Astrocyte of the spinal cord (primary cell): ENCODE data around the gene MCM7.

ENCODE experiments used
- DNase-seq: peaks from one replicate; pipeline ENCODE4 v3.0.0; 2011; ENCODE audit warnings: low read depth, low spot score
- H3K4me3 ChIP-seq: 2 replicates; pipeline ENCODE4 v1.5.1; 2011; ENCODE audit warnings: low read depth, mild to moderate bottlenecking, low read length, moderate library complexity
- in situ Hi-C: cut with HindIII; loops from 2 replicates; pipeline ENCODE4 v1.10.0; 2017; ENCODE audit warnings: low sequenced_read_pairs
- TF ChIP-seq, protein P1 (sequence below): IDR thresholded peaks from 2 replicates; pipeline ENCODE4 v1.5.1; 2012; ENCODE audit warnings: low read depth, mild to moderate bottlenecking, low read length, inconsistent platforms

MCM7 gene

DNA sequence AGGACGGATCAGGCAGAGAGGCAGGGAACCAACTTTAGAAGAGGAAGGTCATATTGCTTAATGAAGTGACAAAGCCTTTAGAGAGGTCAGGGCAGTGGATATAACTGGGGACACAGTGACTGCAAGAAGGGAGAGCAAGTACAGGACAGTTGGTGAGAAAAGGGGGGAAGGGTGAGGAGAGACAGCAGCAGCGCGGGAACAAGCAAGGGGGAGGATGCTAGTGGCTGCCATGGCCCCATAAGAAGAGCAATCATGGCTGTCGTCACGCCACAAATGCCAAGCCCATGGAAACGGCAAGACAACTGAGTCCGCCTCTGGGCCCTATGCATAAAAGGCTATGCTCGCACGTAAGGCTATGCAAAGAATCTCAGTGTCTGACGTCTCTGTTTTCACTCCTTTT, 28.7 kb downstream of the MCM7 start:
- H3K4me3 ChIP-seq, result no peak overlapping the region
- DNase-seq, result no peak
- TF ChIP-seq, protein P1, sequence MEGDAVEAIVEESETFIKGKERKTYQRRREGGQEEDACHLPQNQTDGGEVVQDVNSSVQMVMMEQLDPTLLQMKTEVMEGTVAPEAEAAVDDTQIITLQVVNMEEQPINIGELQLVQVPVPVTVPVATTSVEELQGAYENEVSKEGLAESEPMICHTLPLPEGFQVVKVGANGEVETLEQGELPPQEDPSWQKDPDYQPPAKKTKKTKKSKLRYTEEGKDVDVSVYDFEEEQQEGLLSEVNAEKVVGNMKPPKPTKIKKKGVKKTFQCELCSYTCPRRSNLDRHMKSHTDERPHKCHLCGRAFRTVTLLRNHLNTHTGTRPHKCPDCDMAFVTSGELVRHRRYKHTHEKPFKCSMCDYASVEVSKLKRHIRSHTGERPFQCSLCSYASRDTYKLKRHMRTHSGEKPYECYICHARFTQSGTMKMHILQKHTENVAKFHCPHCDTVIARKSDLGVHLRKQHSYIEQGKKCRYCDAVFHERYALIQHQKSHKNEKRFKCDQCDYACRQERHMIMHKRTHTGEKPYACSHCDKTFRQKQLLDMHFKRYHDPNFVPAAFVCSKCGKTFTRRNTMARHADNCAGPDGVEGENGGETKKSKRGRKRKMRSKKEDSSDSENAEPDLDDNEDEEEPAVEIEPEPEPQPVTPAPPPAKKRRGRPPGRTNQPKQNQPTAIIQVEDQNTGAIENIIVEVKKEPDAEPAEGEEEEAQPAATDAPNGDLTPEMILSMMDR, result no peak
- in situ Hi-C loops, result no loop called here

DNA sequence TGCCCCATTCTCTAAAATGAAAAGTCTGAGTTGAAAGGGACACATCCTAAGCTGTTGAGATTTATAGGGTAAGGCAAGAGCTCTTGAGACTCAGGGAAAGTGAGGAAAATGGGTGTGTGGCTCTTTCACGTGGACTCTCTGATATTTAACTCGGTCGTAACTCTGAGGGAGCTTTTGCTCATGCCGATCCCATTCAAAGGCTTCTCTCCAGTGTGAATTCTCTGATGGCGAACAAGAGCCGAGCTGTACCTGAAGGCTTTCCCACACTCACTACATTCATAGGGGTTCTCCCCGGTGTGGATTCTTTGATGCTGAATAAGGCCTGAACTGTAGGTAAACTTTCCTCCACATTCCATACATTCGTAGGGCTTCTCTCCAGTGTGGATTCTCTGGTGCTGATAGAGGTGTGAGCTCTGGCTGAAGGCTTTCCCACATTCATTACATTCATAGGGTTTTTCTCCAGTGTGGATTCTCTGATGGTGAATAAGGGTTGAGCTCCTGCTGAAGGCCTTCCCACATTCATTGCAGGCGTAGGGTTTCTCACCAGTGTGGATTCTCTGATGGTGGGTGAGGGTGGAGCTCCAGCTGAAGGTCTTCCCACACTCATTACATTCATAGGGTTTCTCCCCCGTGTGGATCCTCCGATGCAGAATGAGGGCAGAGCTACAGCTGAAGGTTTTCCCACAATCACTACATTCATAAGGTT, 30.0 kb downstream of the MCM7 start:
- H3K4me3 ChIP-seq, result no peak overlapping the region

DNA sequence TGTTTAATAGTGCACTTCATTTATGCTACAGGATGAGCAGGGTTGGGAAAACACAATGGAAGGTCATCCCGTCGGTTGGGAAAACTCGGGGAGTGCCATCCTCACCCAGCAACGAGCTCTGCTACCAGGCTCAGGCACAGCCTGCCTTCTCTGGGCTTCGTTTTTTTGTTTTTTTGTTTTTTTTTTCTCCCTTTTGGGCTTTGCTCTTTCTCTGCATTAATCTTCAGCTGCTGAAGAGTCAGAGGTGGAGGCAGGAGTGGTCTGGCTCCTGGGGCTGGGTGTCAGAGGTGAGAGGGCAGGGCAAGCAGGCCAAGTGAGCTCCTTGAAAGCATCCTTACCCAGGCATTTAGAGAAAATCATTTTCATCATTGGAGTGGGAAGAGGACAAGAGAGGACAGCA, 31.2 kb downstream of the MCM7 start:
- in situ Hi-C loops, result no loop called here
- TF ChIP-seq, protein P1, result no peak
- no peak for DNase-seq
- no peak overlapping the region for H3K4me3 ChIP-seq

More for the DNA sequence above, 30.0 kb downstream of the MCM7 start:
- DNase-seq, result no peak
- TF ChIP-seq, protein P1, result no peak
- in situ Hi-C loops, result no loop called here

DNA sequence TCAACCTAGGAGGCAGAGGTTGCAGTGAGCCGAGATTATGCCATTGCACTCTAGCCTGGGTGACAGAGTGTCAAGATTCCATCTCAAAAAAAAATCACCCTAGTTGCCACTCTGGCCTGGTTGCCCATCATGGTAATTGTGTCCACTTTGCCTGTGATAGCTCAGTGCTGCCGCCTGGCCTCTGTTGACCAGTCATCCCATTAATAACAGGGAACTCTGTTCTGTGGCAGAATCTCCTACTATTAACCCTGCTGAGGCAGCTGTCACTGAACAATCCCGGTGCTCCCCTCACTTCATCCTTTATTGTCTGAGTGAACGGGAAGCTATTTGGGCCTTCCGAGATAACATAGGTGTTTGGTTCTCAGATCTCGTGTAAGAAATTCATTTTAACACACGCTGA, 34.2 kb downstream of the MCM7 start:
- in situ Hi-C loops, result no loop called here
- TF ChIP-seq, protein P1, result no peak

DNA sequence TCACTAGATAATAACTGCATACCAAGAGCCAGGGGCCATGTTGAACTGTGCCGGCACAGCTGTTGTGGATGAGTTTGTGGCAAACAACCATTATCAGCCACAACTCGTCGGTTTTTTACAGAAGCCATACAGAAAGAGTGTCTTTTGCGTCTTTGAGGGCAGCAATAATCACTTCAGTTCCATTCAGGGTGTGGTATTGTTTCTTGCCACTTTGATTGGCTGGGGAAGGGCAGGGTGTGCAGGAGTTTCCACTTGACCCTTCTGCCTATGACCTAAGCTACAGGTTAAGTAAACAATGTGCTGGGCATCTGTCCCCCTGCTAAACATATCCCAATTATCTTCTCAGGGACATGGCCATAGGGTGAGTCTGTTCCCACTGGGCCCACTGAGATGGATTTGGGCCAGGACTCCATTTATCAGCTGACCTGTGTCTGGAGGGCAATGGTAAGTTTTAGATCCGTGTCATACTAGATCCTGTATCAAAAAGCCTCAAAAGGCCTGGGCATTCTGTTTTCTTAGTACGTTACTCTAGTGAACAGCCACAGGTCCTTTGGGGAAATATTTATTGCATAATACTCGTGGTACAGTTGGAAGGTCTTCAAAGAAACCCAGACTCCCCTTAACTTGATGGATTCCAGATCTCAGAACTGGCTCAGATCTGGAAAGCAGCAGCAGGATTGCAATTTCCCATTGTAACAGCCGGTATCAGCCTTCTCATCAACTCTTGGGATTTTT, 35.6 kb downstream of the MCM7 start:
- TF ChIP-seq, protein P1, result no peak
- H3K4me3 ChIP-seq, result no peak overlapping the region
- in situ Hi-C loops, result no loop called here
- DNase-seq, result peak; percentile 62

More for the DNA sequence above, 34.2 kb downstream of the MCM7 start:
- H3K4me3 ChIP-seq, result no peak overlapping the region
- DNase-seq, result no peak

DNA sequence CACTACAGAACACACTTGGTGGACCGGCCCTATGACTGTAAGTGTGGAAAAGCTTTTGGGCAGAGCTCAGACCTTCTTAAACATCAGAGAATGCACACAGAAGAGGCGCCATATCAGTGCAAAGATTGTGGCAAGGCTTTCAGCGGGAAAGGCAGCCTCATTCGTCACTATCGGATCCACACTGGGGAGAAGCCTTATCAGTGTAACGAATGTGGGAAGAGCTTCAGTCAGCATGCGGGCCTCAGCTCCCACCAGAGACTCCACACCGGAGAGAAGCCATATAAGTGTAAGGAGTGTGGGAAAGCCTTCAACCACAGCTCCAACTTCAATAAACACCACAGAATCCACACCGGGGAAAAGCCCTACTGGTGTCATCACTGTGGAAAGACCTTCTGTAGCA, 37.0 kb downstream of the MCM7 start:
- in situ Hi-C loops, result no loop called here
- DNase-seq, result no peak
- no peak overlapping the region for H3K4me3 ChIP-seq
- TF ChIP-seq, protein P1, result no peak
